Posterior cingulate gyrus (tissue), 11 donors: Measurements from ENCODE around the gene POGZ.

Experiments
- DNase-seq, 10 donors: peaks; one replicate each; pipeline versions ENCODE4 v3.0.0 to v3.0.0-alpha.2; 2020 to 2021; ENCODE audit warnings: mixed read lengths in 3 of 10
- intact Hi-C: fragments of 100-400 bp; cut with DNase I; formaldehyde crosslinking; loops from one replicate; pipeline ENCODE4 v1.15.1; 2023

Gene POGZ

GRCh38 chr1:151377150-151377884 is 82.0 kb downstream of the POGZ start:
- no peak for DNase-seq
- intact Hi-C loops: no loop called here

GRCh38 chr1:151373196-151373595 is 86.1 kb downstream of the POGZ start:
- no peak for DNase-seq
- intact Hi-C loops: no loop called here

DNA sequence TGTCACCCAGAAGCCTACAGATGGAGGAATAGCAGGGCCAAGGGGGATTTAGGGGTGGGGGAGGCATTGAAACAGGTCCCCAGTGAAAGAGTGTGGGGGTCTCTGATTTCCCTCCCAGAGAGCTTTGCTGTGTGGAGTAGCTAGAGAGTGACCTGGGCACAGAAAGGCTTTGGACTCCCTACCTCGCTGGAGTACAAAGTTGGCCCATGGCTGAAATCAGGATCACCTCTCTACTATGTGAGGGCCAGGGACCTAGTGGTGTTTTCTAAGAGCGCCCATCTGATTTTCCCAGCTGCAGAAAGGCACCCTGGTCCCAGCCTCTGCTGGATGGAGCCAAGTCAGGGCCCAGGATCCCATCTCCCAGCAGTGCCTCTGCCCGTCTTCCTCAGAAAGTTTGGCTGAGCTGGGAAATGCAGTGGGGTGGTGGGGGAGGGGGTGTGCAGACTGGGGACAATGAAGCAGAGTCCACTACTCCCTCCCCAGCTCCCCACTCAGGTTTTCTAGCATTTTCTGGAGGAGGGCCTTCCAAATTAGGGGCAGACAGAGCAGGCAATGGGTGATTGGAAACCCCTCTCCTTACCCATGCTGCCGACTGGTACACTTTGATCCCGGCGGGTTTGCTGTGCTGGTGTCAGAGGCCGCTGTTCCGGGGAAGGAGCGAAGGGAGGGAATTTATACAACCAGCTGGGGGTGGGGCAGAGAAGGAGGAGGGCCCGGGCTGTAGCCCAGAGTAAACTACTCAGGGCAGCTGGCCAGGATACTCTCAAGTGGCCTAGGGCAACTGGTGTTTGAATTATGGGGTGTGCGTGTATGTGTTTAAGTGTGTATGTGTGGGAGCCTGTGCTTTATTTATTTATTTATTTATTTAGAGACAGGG is 87.0 kb downstream of the POGZ start, which contains the start of gene SELENBP1:
TSS of gene SELENBP1 (minus strand) at position 648 of the 877 bp plus-strand sequence. CDS start at position 584, 64 bp downstream.
- intact Hi-C loops: no loop called here
- DNase-seq: peak; percentile 17 to 90 (median 45)

DNA sequence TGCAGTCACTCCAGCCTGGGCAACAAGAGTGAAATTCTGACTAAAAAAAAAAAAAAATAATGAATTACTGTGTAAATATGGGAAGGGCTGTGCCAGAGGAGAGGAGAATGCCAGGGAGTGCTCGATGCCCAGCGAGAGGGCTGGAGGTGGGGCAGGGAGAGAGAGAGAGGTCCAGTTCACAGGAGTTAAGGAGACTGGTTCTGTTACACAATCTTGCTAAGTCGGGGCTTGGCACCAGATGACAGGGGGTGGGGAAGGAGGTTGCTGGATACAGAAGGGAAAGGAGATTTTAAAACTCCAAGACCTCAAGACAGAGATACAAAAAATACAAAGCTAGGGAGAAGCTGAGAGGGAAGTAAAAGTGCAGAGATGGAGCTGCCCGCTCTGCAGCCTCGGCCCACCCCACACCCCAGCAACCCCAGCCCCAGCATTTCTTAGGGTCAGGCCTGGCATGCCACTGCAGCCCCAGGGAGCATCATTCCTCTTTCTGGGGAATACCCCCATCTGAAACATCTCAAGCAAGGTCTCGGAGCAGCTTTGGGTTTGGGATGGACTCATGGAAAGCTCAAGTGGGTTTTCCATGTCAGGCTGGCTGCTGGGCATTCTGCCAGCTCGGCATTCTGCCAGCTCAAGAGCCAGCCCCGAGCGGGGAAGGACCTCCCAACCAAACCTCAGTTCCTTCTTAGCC is 87.8 kb downstream of the POGZ start:
- peak in 7 of 10 donors; percentile 11 to 75 (median 31) for DNase-seq
- intact Hi-C loops: no loop called here

DNA sequence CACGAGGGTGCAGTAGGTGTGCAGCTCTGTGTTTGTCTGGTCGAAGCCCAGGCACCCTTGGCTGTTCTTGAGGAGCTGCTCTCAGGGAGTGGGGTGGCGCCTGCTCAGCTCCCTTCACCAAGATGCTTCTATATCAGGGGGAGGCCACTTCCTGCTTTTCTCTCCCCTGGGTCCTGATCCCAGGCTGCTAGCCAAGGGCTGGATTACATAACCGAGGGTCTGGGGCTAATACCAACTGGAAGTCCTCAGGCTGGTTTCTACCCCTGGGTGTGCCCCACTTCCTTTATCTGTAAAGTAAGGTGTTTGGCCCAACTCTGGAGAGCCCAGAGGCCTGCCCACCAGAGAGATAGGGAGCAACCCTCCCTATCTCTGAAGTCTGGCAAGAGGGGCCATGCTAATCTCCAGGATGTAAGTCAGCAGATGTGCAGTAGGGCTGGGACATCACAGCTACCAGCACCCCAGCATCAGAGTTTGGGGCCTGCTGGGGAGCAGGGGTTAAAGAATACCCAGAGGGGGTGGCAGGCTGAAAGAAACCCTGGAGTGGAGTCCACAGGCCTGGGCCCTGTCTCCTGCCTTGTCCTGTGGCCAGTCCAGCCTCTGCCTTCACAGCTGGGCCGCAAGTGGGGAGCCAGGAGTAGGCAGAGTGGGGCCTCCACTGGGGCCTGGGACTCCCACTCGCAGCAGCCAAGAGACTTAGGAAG is 88.9 kb downstream of the POGZ start:
- no peak for DNase-seq
- intact Hi-C loops: no loop called here

- intact Hi-C loops: no loop called here
These were observed 89.7 kb downstream of the POGZ start for GRCh38 chr1:151369621-151370048.

DNA sequence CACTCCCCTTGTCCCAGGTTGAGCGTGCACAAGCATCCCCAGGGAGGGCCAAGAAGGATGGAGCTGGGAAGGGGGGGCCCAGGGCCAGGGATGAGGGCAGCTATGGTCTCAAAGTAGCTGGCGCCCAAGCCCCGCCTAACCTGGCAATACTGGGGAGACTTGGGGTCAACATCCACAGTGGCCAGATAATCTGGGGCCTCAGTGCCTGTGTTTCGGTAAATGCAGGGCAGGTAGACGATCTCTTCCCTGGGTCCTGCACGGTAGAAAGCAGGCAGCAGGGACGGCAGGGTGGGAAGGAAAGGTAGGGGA is 90.0 kb downstream of the POGZ start:
- no peak for DNase-seq
- intact Hi-C loops: no loop called here

More at GRCh38 chr1:151369621-151370048, 89.7 kb downstream of the POGZ start:
- DNase-seq: no peak

DNA sequence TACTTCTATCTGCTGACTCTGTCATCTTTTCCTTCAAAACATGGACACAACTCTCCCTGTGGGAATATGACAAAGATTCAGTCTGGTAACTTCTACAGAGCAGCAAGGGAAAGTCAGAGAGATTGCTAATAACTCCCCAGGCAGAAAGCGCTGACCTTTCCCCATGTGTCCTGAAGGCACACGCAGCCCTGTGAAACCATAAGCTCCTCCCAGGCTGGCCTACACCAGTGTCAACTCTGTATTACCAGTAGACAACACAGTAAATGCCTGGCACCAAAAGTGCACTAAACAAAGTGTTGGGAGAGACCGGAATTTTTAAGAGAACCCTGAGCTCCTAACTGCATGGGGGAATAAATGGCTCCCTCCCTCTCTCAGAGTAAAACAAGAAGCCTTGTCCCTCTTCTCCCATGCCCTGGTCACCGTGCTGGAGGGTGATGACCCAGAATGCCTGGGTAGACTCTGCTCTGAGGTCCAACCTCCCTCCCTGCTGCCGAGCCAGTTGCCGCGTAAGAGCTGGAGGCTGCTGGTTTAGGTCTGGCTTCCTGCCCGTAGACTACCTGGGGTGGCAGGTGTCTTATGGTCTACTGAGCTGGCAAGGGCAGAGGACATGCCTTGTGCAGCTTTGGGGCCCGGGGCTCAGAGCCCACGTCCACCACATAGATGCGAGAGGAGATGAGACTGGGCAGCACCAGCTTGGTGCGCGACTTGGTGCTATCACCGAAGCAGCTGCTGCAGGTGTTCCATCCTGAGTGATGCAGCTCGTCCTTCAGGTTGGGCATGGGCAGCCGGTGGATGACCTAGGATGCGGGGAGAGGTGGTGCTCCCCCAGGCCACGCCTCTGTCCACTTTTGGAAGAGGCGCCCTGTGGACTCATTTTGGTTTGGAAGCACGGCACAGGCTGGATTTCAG is 90.6 kb downstream of the POGZ start:
- intact Hi-C loops: no loop called here
- no peak for DNase-seq

GRCh38 chr1:151367658-151368392 is 91.5 kb downstream of the POGZ start:
- intact Hi-C loops: no loop called here
- no peak for DNase-seq

GRCh38 chr1:151364996-151365395 is 94.3 kb downstream of the POGZ start:
- no peak for DNase-seq
- intact Hi-C loops: no loop called here

DNA sequence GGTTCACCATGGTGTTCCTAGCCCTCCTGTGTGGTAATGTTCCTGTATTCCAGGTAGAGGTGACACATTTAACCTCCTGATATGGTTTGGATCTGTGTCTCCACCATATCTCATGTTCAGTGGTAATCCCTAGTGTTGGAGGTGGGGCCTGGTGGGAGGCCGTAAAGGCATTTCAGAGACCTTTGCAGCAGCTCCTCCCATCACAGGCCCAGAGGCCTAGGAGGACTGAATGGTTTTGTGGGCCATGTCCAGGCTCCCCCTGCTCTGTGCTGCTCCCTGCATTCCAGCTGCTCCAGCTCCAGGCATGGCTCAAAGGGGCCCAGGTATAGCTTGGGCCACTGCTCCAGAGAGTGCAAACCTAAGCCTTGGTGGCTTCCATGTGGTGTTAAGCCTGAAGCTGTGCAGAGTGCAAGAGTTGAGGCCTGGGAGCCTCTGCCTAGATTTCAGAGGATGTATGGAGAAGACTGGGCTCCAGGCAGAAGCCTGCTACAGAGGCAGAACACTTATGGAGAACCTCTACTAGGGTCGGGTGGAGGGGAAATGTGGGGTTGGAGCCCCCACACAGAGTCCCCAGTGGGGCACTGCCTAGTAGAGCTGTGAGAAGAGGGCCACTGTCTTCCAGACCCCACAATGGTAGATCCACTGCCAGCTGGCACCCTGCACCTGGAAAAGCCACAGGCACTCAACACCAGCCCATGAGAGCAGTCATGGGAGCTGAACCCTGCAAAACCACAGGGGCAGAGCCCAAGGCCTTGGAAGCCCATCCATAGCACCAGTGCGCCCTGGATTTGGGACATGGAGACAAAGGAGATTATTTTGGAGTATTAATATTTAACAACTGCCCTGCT is 96.8 kb downstream of the POGZ start:
- intact Hi-C loops: no loop called here
- no peak for DNase-seq

- DNase-seq: no peak
- intact Hi-C loops: no loop called here
These were observed 97.4 kb downstream of the POGZ start for GRCh38 chr1:151361883-151362282.

DNA sequence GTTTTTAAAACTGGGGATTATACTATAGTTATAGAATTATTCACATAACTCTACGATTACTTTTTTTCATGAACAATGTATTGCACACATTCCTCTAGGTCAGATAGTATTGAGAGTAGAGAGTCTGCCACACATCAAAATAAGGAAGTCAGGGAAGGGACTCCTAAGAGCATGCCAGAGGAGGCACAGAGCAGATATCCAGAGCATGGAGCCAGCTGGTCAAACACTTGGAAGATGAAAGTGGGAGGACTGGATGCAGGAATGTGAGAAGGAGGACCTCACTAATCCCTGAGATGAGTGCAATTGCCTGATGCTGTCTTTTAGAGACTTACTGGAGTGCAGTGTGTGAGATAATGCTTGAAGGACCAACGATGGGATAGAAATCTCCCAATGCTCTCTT is 102.6 kb downstream of the POGZ start:
- intact Hi-C loops: no loop called here

More for the DNA sequence above, 102.6 kb downstream of the POGZ start:
- no peak for DNase-seq
